ENCODE data around the gene HES4.

Gene HES4

DNA sequence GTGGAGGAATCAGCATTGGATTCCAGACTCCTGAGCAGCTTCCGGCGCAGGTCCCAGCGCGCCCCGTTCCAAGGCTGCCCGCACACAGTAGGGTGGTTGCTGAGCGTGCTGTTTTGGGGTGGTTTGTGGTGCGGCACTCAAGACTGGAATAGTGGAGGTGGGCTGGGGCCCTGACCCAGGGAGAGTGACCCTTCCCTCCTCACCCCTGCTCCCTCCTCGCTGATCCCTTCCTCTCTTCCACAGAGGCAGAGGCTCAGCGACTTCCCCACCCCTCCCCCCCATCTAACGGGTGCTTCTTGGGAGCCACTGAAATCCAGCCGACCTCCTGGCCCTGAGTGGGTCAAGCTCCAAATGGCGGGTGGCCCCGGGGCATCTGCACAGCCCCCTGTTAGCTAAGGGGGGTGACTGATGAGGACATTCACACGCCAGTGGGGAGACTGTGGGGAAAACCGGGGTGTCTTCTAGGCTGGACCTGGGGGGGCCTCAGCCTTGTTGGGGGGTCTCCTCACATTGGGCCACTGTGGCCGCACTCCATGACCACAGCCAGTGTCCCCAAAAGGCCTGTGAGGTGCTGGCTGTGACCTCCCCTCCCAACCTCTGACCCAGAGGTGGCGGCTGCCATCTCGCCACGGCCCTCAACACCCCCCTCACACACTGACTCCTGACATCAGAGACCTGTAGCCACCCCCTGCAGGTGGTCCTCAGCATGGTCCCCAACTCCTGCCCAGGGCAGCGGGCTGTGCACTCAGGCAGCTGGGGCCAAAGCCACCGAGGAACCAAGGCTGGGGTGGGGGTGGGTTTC is 3.9 kb upstream of the HES4 start:
- Histone ChIP-seq H3K27me3 (replicated peaks in 2 of 5; ENCODE audit: control insufficient read depth in 4 of 5, insufficient read depth in 5 of 5, low read length in 4 of 5) (peaks cover 0 to 49% (median 9%) of the 10 kb centered on the region in 5 experiments), H3K4me1 (ENCODE audit: control extremely low read depth in 1 of 4, control insufficient read depth in 4 of 4, insufficient read depth in 4 of 4, low read length in 3 of 4) (peaks cover 0 to 57% (median 54%) of the 10 kb centered on the region in 4 experiments), H3K9me3 (ENCODE audit: control extremely low read depth in 1 of 5, control insufficient read depth in 4 of 5, insufficient read depth in 2 of 5, low read depth in 1 of 5, low read length in 4 of 5) (no peaks in the 10 kb centered on the region), H3K36me3 (ENCODE audit: control insufficient read depth in 4 of 4, insufficient read depth in 4 of 4, low read length in 3 of 4) (no peaks in the 10 kb centered on the region), H3K4me3 (ENCODE audit: control insufficient read depth in 1 of 7, extremely low read depth in 1 of 7, insufficient read depth in 4 of 7, low read depth in 2 of 7, low read length in 6 of 7) (no peak overlapping the region), H3K27ac (ENCODE audit: insufficient read depth in 1 of 2, low read depth in 1 of 2, low read length in 2 of 2, poor library complexity in 1 of 2, severe bottlenecking in 2 of 2) (no peak overlapping the region)
- no peak for DNase-seq
- CTCF ChIA-PET: interaction anchor here (1.1 to 3.8 kb wide), 8 partner anchors 9 to 29 kb away, joined by 3 to 17 read pairs (median 4); partner anchors contain the start of genes ISG15 and PERM1
- POLR2A ChIA-PET: no interaction called here
- 90% methylated on average over 9 of the region's 22 CpGs for WGBS (ENCODE audit: insufficient coverage)

DNA sequence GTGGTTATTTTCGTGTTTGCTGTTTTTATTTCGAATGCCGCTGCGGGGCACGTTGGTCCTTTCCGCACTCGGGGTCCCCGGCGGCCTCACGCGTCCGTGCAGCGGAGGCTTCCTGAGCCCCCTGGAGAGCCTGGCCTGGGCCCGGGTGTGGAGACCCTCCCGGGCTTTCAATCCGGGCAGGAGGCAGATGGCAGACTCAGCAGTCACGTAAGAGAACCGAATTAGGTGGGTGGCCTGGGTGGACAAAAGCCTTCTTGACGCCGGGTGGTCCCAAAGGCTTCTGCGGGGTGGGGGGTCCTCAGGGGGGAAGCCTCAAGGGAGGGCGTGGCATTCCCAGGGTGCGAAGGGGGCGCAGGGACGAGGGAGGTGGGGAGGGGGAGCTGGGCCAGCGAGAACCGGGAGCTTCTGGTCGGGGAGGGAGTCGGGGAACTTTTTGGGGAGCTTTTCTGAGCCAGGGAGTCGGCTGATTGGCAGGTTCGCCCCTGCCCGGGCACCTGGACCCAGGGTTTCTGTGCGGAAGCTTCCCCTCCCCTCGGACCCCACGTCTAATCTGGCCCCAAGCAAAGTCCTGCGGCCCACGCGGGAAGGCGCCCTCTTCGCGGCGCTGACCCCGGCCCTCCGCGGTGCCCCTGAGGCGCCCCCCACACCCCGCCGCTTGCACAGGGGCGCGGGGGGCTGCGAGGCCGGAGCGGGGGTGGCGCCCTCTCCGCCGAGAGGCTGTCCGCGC is 1.3 kb upstream of the HES4 start:
- no peaks in the 10 kb centered on the region for H3K9me3 ChIP-seq (ENCODE audit: control extremely low read depth in 1 of 5, control insufficient read depth in 4 of 5, insufficient read depth in 2 of 5, low read depth in 1 of 5, low read length in 4 of 5)
- ChIA-PET POLR2A (interaction anchor here (1.6 kb wide), 1 partner anchor 17 kb away, joined by 6 read pairs; no protein-coding TSS in a partner anchor), CTCF (interaction anchor here (0.7 to 3.8 kb wide), 7 partner anchors 9 to 74 kb away, joined by 3 to 19 read pairs (median 7); partner anchors contain the start of genes ISG15 and PERM1)
- 3% methylated on average over 52 of the region's 58 CpGs for WGBS (ENCODE audit: insufficient coverage)
- H3K4me1 ChIP-seq (ENCODE audit: control extremely low read depth in 1 of 4, control insufficient read depth in 4 of 4, insufficient read depth in 4 of 4, low read length in 3 of 4): peaks cover 0 to 65% (median 63%) of the 10 kb centered on the region in 4 experiments
- H3K27ac ChIP-seq (ENCODE audit: insufficient read depth in 1 of 2, low read depth in 1 of 2, low read length in 2 of 2, poor library complexity in 1 of 2, severe bottlenecking in 2 of 2): peak overlapping the region in 1 of 2 experiments; percentile 49
- no peak for DNase-seq
- no peaks in the 10 kb centered on the region for H3K36me3 ChIP-seq (ENCODE audit: control insufficient read depth in 4 of 4, insufficient read depth in 4 of 4, low read length in 3 of 4)
- peak overlapping the region in 5 of 7 experiments; percentile 1 to 66 (median 43) for H3K4me3 ChIP-seq (ENCODE audit: control insufficient read depth in 1 of 7, extremely low read depth in 1 of 7, insufficient read depth in 4 of 7, low read depth in 2 of 7, low read length in 6 of 7)
- peaks cover 0 to 71% (median 14%) of the 10 kb centered on the region in 5 experiments for H3K27me3 ChIP-seq (replicated peaks in 2 of 5; ENCODE audit: control insufficient read depth in 4 of 5, insufficient read depth in 5 of 5, low read length in 4 of 5)

DNA sequence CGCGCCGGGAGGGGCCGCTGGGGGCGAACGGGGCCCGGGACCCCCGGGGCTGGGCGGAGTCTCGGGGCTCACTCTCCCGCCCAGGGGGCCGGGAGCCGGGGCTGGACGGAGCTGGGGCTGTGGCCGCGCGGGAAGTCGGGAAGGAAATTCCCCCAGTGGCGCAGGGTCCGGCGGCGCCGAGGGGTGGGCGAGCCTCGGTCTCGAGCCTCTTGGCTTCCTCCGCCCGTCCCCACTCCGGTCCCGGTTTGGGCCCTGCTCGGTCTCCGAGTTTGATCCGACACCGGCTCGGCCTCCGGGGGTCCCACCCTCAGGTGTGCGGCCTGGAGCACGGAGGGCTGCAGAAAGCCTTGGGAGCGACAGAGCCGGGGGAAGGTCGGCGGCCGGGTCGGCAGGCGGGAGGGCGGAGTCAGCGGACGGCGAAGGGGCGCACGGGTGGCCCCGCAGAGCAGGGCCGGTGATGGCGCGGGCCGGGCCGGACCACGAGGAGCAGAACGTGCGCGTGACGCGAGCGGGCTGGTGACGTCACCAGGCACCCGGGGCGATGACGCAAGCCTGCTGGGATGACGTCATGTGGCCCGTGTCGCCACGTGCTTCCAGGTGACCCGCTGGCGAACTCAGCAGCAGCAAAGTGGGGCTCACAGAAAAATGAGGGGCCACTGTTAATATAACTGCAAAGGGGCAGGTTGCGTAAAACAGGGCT is 610 bp upstream of the HES4 start:
- peak overlapping the region in 1 of 2 experiments; percentile 49 for H3K27ac ChIP-seq (ENCODE audit: insufficient read depth in 1 of 2, low read depth in 1 of 2, low read length in 2 of 2, poor library complexity in 1 of 2, severe bottlenecking in 2 of 2)
- H3K4me3 ChIP-seq (ENCODE audit: control insufficient read depth in 1 of 7, extremely low read depth in 1 of 7, insufficient read depth in 4 of 7, low read depth in 2 of 7, low read length in 6 of 7): peak overlapping the region in 6 of 7 experiments; percentile 34 to 66 (median 56)
- POLR2A ChIA-PET: interaction anchor here (0.6 kb wide), 1 partner anchor 252 kb away, joined by 3 read pairs; no protein-coding TSS in a partner anchor
- CTCF ChIA-PET: interaction anchor here (1.9 to 3.8 kb wide), 4 partner anchors 13 to 63 kb away, joined by 5 to 19 read pairs (median 11); partner anchors contain the start of genes ISG15 and PERM1
- DNase-seq: peak; percentile 82 to 87 (median 86)
- peaks cover 0 to 63% (median 60%) of the 10 kb centered on the region in 4 experiments for H3K4me1 ChIP-seq (ENCODE audit: control extremely low read depth in 1 of 4, control insufficient read depth in 4 of 4, insufficient read depth in 4 of 4, low read length in 3 of 4)
- H3K36me3 ChIP-seq (ENCODE audit: control insufficient read depth in 4 of 4, insufficient read depth in 4 of 4, low read length in 3 of 4): no peaks in the 10 kb centered on the region
- H3K9me3 ChIP-seq (ENCODE audit: control extremely low read depth in 1 of 5, control insufficient read depth in 4 of 5, insufficient read depth in 2 of 5, low read depth in 1 of 5, low read length in 4 of 5): no peaks in the 10 kb centered on the region
- H3K27me3 ChIP-seq (replicated peaks in 2 of 5; ENCODE audit: control insufficient read depth in 4 of 5, insufficient read depth in 5 of 5, low read length in 4 of 5): peaks cover 0 to 78% (median 14%) of the 10 kb centered on the region in 5 experiments
- WGBS (ENCODE audit: insufficient coverage): 1% methylated on average over 74 of the region's 75 CpGs

DNA sequence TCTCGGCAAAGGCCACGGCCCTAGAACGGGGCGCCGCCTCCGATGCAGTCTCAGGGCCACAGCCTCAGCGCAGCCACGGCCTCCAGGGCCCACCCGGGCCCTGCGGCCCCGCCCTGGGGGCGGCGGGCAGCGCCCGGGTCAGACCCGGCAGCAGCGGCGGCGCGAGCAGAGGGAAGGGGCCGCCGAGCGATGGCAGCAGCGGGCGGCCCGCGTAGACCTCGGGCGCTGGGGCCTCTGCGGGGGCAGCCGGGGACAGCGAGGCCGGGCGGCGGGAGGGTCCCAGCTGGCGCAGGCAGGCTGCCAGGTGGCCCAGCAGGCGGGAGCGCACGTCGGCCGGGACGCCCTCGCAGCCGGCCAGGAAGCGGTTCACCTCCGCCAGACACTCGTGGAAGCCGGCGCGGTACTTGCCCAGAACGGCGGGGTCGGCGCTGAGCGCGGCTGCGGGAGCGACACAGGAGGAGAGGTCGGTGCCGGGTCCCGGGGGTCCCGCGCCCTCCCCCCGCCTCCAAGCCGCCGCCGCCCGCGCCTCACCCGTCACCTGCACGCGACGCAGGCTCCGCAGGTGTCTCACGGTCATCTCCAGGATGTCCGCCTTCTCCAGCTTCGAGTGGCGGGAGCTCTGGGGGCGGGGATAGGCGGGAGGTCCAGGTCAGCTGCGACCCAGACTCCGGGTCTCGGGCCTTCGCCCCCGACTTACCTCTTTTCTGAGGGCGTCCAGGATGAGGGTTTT is 737 bp downstream of the HES4 start:
- no peak overlapping the region for H3K27ac ChIP-seq (ENCODE audit: insufficient read depth in 1 of 2, low read depth in 1 of 2, low read length in 2 of 2, poor library complexity in 1 of 2, severe bottlenecking in 2 of 2)
- POLR2A ChIA-PET: no interaction called here
- CTCF ChIA-PET: interaction anchor here (0.7 to 1.4 kb wide), 3 partner anchors 15 to 18 kb away, joined by 3 to 4 read pairs (median 3); no protein-coding TSS in a partner anchor
- H3K4me3 ChIP-seq (ENCODE audit: control insufficient read depth in 1 of 7, extremely low read depth in 1 of 7, insufficient read depth in 4 of 7, low read depth in 2 of 7, low read length in 6 of 7): peak overlapping the region in 6 of 7 experiments; percentile 19 to 66 (median 54)
- H3K4me1 ChIP-seq (ENCODE audit: control extremely low read depth in 1 of 4, control insufficient read depth in 4 of 4, insufficient read depth in 4 of 4, low read length in 3 of 4): peaks cover 0 to 50% (median 47%) of the 10 kb centered on the region in 4 experiments
- H3K9me3 ChIP-seq (ENCODE audit: control extremely low read depth in 1 of 5, control insufficient read depth in 4 of 5, insufficient read depth in 2 of 5, low read depth in 1 of 5, low read length in 4 of 5): no peaks in the 10 kb centered on the region
- WGBS (ENCODE audit: insufficient coverage): under 1% methylated on average over 79 of the region's 86 CpGs
- H3K36me3 ChIP-seq (ENCODE audit: control insufficient read depth in 4 of 4, insufficient read depth in 4 of 4, low read length in 3 of 4): no peaks in the 10 kb centered on the region
- DNase-seq: peak in 2 of 3 donors; percentile 62 to 67
- H3K27me3 ChIP-seq (replicated peaks in 2 of 5; ENCODE audit: control insufficient read depth in 4 of 5, insufficient read depth in 5 of 5, low read length in 4 of 5): peaks cover 0 to 84% (median 14%) of the 10 kb centered on the region in 5 experiments

DNA sequence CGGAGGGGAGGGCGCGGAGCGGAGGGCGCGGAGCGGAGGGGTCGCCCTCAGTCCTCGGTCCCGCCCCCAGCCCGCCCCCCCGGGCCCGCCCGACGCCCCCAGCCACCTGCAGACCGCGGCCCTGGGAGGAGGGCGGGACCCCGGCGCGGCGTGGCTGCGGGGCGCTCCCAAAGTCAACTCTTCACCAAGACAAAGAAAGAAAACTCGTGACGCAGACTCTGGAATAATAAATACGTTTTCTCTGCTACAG is 1.2 kb downstream of the HES4 start:
- H3K36me3 ChIP-seq (ENCODE audit: control insufficient read depth in 4 of 4, insufficient read depth in 4 of 4, low read length in 3 of 4): no peaks in the 10 kb centered on the region
- no peak overlapping the region for H3K27ac ChIP-seq (ENCODE audit: insufficient read depth in 1 of 2, low read depth in 1 of 2, low read length in 2 of 2, poor library complexity in 1 of 2, severe bottlenecking in 2 of 2)
- POLR2A ChIA-PET: no interaction called here
- no peak for DNase-seq
- no peaks in the 10 kb centered on the region for H3K9me3 ChIP-seq (ENCODE audit: control extremely low read depth in 1 of 5, control insufficient read depth in 4 of 5, insufficient read depth in 2 of 5, low read depth in 1 of 5, low read length in 4 of 5)
- CTCF ChIA-PET: interaction anchor here (1.3 to 1.4 kb wide), 2 partner anchors 16 to 18 kb away, joined by 3 read pairs; no protein-coding TSS in a partner anchor
- WGBS (ENCODE audit: insufficient coverage): 0% methylated on average over 10 of the region's 27 CpGs
- peaks cover 0 to 82% (median 14%) of the 10 kb centered on the region in 5 experiments for H3K27me3 ChIP-seq (replicated peaks in 2 of 5; ENCODE audit: control insufficient read depth in 4 of 5, insufficient read depth in 5 of 5, low read length in 4 of 5)
- peaks cover 0 to 45% (median 44%) of the 10 kb centered on the region in 4 experiments for H3K4me1 ChIP-seq (ENCODE audit: control extremely low read depth in 1 of 4, control insufficient read depth in 4 of 4, insufficient read depth in 4 of 4, low read length in 3 of 4)
- peak overlapping the region in 6 of 7 experiments; percentile 15 to 66 (median 48) for H3K4me3 ChIP-seq (ENCODE audit: control insufficient read depth in 1 of 7, extremely low read depth in 1 of 7, insufficient read depth in 4 of 7, low read depth in 2 of 7, low read length in 6 of 7)
